ENCODE data around the gene RBM38.

RBM38 gene

DNA sequence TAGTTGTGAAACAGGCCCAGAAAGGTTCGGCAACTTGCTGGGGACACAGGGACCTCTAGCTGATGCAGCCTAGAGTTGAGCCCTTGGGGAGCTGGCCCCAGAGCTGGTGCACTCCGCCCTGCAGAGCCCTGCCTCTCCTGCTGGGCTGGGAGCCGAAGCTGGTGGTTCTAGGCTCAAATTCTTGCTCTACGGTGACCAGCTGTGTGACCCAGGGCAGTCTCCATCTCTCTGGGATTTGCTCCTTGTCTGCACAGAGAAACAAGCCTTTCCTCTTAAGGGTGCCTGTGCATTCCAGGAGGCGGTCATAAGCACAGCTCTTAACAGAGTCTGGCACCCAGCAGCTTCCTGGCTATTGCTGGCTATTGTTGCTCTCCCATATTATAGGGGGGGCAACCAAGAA, 47.4 kb downstream of the RBM38 start:
- DNase-seq: no peak

DNA sequence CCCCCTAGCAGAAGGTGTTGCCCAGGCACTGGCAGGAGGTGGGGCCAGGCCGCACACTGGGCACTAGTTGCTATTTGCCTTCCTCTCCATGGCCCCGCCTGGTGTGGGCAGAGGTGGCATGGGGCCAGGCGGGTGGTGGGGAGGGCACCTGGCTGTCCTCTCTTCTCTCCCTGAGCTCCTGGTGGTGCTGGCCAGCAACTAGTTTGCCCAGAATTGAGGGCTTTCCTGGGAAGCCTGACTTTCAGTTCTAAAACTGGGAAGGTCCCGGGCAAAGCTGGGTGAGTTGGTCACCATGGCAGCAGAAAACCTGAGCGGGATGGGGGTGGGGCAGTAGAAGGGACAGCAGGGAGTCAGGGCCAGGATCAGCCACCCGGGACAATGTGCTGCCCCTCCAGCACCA, 48.2 kb downstream of the RBM38 start:
- no peak for DNase-seq

DNA sequence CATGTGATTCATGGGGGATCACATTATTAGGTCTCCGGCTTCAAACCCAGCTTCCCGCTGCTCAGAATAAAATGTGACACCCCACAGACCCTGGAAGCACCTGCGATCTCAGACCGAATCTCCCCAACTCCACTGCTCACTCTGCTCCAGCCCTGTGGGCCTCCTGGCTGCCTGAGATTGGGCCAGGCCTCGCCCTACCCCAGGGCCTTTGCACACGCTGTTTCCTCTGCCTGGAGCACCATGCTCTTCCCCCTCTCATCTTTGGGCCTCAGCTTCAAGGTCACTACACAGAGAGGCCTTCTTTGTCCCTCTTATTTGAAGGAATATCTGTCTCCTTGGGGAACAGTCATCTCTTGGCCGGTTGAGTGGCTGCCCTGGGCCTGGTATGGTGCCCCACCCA, 48.8 kb downstream of the RBM38 start:
- DNase-seq: no peak

DNA sequence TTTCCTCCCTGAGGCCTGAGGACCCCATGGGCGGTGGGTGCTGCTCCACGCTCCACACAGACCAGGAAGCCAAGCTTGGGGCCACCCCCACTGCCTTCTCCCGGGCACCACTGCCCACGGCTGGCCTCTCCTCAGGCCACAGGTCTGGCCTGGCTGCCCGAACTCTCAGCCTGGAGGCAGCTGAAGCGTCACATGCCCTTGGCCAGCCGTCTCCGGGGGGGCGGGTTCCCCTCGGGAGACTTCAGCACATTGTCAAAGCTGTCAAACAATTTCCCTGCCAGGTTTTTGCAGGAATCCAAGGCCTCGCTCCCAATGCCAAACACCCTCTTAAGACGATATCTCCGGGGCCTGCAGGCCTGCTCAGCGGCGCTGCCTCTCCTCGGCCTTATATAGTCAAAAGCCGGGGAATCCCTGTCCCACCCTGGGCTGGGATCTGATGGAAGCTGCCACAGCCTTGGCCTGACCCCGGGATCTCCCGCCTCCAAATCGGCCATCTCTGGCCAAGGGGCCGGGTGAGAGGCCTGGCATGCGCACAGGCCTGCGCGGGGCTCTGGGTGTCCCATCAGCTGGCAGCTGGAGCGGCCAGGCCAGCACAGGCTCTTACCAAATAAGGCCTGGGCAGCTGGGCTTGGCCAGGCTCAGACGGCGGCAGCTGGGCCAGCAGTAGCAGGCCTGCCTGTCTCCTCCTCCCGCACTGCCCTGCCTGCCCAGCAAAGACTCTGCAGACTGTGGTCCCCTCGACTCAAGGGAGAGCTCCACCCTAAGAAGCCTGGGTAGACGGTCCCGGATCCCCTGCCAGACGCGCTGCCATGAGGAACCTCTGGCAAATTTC, 49.7 kb downstream of the RBM38 start:
- DNase-seq: no peak

DNA sequence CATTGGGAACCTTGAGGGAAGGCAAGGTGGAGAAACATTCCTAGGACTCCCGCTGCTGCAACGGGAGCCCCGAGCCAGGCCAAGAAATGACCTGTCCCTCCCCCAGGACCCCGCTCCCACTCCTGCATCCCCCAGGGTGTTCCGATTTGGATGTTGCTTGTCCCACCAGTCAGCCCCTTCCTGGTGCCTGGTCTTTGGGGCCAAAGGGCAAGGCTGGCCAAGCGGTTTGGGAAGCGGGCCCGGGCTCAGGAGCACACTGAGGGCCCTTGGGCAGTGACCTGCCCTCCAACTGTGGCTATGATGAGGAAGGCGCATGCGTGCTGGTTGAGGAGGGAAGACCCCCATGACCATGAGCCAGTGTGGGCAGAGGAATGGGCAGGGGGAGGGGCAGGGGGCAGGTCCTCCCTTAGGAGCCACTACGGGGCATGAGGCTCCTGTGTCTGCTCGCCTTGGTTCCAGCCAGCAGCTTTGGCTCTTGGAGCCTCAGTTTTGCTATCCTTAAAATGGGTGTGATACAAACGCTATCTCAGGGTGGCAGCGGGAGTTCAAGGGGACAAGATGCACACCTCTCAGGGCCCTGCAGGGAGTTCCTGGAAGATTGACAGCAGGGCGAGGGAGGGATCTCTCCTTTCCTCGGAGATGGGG, 50.4 kb downstream of the RBM38 start:
- DNase-seq: no peak

DNA sequence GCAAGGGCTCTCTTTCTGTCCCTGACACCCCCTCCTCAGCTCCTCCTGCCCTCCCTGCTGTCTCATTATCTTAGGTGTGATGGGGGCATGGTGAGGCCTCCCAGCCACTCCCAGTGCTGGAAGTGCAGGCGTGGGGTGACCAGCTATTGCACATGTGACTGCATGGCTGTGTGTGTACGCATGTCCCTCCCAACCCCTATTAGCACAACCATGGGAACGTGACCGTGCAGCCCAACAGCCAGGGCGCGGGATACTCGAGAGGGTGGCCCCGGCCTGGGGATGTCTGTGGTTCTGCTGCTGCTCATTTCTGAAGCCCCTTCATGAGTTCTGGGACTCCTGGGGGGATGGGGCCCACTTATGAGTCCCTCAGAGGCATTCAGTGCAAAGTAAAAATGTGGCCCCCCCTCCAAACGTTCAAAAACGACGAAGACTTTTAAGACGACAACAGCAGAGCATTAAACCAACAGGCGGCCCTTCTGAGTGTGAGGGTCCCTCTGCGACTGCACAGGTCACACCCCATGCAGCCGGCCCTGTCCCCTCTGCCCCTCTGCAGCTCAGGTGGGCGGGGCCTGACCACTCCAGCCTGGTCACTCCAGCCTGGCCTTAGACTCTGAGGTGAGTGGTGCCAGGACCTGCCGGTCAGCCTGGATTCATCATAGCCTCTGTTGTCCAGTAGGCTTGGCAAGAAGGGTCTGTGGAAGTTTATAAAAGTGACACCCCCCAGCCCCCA, 51.1 kb downstream of the RBM38 start:
- no peak for DNase-seq

DNA sequence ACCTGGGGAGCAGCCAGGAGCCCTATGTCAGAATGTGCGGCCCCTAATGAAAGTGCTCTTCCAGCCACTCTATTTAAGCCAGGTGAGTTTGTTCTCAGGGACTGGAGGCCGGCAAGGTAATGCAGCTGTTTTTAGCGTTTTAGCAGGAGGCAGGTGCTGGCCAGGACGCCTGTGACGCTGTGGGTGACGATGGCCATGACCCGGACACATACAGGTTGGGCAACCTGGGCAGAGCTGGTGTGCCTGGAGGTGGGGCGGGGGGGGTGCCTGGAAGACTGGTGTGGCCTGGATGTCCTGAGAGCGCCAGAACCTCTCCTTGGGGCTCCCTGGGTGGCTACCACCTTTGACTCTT, 51.7 kb downstream of the RBM38 start:
- DNase-seq: no peak

DNA sequence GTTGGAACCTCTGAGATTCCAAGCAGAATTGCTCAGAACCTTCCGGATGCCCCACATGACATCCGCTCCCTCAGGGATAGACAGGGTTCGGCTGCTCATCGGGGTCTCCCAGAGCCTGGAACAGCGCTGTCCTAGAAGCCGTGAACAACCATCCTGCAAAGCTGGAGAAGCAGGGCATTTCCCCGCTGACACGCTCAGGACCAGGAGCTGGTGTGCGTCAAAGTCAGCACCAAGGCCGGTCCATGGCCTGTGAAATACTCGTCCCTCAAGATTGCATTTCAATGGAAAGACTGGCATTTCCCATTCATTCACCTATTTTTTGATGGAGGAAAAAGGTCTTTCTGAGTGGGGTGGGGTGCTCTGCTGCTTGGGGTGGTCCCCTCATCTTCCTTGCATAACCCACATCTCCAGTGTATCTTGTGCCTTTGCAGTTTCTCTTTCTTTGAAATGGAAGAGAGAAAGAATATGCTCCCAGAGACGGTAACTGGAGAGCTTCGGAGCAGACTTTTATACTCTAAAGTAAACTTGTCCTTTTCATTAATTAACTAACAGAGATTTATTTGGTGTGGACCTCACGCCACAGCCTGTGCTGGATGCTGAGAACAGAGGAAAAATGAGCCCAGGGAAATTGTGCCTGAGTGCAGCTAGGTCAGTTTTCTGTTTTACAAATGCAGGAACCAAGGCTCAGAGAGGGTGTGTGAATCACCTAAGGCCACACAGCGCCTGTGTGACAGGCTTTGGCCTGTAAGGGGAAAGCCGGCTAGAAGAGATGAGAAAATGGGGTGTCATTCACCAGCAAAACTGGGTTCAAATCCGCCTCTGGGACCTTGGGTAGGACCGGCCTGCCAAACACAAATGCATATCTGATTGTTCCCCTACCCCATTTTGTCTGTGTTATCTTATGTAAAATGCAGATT, 52.4 kb downstream of the RBM38 start:
- DNase-seq: no peak

DNA sequence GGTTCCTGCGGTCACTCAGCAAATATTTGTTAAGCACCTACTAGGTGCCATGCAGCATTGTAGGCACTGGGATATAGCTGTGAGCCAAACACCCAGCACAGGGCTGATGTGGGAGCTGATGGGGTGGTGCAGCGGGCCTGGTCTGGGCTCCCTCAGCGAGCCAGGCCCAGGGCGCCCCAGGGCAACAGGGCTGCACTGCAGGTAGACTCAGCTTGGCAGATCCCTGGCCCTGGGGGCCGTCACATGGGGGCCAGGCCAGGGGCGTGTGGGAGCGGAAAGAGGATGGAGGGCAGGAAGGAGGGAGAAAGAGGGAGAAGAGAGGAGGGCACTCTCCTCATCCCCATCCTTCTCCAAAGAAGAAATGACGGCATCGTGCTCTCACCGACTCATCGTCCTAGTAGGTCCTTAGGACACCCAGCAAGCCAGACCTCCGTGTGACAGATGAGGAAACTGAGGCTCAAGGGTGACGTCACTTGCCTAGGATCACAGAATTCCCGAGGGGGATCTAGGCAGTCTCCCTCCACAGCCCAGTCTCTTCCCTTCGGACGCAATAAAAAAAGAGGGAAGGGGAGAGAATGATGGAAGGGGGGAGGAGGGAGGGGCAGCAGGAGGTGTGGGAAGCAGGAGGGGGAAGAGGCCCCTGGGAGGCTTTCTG, 53.3 kb downstream of the RBM38 start:
- no peak for DNase-seq

DNA sequence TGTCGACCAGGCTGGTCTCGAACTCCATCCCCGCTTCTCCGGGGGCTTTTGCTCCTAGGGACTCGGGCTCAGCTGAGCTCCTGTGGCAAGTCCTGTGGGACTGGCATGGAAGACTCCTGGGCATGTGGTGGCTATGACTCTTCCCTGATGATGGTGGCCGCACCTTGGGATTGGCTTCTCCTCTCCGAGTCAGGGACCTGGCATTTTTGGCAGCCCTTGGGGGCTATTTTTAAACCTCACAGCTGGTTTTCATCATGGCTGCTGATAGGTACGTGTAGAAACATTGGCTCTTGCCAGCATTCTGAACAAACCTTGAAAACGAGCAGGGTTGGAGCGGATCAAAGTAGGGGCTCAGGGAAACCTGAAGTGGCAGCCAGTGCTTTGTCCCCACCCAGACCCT, 54.1 kb downstream of the RBM38 start:
- no peak for DNase-seq

DNA sequence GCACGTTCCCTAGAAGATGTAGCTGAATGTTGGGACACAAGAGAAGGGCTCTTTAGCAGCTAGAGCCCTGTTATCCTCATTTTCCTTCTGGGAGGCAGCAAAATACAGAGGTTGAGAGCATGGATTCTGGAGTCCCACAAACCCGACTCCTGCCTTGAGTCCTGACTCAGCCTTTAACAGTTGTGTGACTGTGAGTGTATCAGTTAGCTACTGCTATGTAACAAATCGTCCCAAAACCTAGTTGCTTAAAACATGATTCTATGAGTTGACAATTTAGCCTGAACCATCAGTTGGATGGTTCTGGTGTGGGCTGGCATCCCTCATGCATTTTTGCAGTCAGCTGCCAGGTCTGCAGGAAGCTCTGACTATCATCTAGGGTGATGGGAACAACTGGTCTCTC, 54.6 kb downstream of the RBM38 start:
- no peak for DNase-seq

DNA sequence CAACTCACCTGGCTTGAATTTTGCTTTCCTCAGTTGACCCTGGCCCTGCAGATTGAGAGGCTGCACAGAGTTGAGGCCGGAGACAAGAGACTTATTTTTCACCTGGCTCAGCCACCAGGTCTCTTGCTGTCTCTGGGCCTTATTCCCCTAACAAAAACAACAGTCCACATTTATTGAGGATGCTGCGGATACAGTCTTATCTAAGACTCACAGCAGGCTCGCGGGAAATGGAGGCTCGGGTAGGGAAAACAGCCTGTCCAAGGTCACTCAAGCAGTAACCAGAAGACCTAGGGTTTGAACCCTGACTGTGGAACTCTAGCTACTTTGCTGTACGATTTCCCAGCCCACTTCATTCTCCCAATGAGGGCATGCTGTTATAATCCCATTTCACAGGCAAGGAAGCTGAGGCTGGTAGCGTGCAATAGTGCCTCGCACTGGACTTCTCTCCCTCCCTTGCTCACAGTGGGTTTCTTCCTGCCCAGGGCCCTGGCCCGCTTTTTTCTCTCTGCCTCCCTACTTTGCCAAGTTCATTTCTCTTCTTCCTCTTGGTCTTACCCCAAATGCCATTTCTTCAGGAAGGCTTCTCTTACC, 57.7 kb downstream of the RBM38 start:
- DNase-seq: no peak

DNA sequence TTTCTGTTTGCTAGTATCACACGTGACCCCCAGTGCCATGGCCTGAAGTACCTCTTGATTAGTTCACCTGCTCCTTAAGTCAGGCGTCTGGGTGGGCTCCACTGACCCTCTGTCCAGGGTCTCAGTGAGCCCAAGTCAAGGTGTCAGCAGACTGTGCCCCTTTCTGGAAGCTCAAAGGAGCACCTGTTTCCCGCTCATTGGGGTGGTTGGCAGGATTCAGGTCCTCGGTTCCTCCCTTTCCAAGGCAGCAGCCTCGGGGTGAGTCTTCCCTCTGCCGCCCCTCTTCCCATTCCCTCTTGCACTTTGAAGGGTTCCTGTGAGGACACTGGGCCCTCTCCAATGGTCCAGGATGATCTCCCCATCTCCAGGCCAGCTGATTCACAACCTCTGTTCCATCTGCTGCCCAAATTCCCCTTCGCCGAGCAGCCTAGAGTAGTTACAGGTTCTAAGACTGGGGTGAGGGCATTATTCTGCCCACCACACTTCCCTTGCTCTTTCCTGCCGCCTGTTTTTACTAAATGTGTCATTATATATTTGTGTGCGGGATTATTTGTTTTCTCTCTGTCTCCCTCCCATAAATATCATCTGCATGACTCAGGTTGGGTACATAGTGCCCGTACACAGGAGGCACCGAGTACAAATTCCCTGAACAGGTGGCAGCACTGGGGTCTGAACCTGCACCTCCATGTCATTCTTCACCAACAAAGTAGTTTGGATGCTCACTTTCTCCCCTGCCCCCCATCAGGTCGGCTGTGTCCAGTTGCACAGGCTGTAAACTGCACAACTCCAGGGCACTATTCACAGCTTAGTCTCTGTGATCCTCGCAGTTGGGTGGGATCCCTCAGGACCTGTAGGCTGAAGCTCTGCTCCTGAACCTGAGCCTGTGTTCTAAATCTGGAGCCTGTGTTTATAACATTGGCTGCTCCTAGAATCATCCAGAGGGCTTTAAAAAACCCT, 58.5 kb downstream of the RBM38 start:
- no peak for DNase-seq

DNA sequence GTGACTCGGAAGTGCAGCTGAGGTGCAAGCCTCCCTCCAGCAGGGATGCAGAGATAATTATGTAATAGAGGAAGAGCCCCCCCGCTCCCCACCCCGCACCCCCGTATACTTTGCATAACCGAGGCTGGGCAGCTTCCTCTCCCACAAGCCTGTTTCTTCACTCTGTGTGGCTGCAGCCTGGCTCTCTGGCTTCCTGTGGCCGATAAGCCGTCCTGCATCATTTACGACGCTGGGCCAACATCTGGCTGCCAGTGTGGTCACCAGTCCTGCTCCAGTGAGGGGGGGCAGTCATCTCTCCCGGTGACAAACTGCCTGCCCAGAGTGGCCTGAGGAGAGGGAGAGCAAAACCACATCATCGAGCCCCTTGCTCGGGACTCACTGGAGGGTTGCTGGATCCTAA, 59.2 kb downstream of the RBM38 start:
- peak in 1 of 4 experiments; percentile 9 for DNase-seq

DNA sequence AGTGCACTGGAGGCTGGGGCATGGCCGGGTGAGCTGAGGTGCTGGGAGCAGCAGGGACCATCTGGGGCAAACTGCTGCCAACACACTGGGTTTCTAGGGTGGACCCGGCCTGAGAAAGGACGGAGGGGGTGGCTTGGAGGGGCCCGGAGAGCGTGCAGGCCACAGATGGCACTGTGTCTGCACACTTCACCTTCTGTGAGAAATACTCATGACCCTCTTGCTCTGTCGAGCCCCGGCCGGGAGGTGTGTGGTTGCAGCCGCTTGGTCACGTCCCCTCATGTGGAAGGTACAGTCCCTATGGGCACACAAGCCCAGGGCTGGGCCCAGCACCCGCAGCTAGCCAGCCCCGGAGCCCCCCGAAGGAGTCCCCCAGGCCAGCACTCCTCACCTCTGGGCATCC, 59.7 kb downstream of the RBM38 start:
- DNase-seq: no peak

DNA sequence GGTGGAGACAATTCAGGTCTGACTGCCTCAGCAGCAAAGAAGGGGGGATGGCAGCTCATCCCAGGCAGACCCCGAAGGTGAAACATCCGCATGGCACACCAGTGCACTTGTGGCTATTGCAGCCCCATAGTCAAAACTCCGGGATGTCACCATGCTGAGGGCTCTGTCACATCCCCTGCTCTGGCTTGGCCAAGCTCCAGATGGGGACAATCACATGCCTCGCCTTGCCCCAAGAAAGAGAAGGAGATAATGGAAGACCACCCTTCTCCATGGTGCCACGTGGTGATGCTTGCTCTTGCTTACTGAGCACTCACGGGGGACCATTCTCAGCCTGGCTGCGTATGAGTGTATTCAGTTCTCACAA, 60.2 kb downstream of the RBM38 start:
- DNase-seq: no peak

DNA sequence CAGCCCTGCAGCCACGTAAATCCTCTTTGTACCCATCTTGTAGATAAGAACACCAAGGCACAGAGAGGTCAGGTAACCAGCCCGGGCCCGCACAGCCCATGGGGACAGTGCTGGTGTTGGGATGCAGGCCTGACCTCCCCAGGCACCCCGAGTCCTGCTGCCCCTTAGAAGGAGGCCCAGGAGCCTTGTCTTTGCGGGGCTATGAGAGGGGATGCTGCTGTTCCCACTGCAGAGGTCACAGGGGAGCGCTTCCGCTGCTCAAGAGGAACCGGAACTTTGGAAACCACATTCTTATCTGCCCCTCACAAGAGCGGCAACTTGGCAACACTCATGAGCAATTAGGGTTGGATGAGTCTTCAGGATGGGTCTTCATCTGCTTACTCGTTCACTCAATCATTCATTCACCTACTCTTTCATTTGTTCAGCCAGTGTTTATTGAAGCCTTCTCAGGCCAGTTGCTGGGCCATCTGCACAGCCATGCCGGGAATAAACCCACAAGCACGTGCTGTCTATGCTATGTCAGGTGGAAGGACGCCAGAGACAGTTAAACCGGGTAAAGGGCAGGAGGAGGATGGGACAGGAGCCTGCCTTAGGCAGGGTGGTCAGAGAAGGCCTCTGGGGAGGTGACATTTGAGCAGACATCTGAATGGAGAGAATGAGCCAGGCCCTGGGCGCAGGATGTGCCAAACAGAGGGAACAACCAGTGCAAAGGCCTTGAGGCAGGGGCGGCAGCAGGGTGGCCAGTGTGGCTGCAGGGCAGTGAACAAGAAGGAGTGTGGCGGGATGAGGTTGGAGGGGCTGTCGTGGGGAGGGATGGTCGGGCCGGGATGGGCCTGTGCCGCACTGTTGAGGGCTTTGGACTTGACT, 60.8 kb downstream of the RBM38 start:
- no peak for DNase-seq

DNA sequence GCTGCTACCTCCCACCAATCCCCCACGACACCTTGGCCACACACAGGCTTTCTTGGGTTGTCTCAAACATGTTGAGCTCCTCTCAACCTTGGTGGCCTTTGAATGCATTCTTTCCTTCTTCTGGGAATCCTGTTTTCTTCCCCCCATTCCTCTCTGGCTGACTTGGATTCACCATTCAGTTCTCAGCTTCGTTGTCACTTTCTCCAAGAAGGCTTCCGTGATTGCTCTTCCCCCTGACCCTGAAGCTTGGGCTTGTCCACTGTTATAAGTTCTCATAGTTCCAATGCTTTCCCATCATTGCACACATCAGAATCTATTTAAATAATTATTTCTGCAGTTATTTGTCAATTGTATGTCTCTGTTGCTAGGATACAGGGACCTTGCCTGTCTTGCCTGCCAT, 64.2 kb downstream of the RBM38 start:
- DNase-seq: no peak

DNA sequence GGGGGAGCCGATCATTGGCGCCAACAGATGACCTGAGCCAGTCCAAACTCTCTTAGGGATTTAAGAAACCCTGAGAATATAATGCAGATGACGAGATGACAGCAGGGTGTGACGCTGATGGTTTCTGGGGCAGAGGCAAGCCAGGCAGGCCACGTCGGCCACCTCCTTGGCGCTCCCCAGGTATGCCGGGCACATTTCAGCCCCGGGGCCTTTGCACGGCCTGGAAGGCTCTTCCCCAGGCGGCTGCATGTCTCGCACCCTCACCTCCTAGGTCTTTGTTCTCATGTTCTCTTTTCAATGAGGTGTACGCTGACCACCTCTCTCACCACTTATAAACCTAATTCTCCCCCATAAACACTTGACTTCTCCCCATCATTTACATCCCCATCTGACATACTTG, 64.9 kb downstream of the RBM38 start:
- no peak for DNase-seq

All from activated naive CD4-positive, alpha-beta T cell (primary cell).